PC-9 (cell line): Measurements from ENCODE around the gene ULBP1. TPM values are rescaled to one million over a fixed set of nuclear protein-coding genes. Genes with fewer than 3 reads are reported as not detected.
"Not testable (repeated sequence)": the region's sequence is repeated elsewhere in the genome, so short reads cannot be mapped to it uniquely, and the experiment has no call there.

Experiments used
- BruUV-seq: library from RNA; stranded (reverse); fragments of 400-500 nt; replicated peaks from 2 replicates; lab custom pipeline; 2021; lab: Mats Ljungman, UMichigan
- CTCF ChIA-PET: fragments of 300-600 bp; sonication (Branson Sonifier 250); formaldehyde crosslinking; loops from one replicate; lab custom pipeline; 2022; ENCODE audit warnings: antibody characterized with exemption; lab: Charles Lee
- POLR2A ChIA-PET: fragments of 300-600 bp; sonication (Branson Sonifier 250); formaldehyde crosslinking; loops from one replicate; lab custom pipeline; 2022; ENCODE audit warnings: antibody characterized with exemption; ENCODE audit not compliant: unreplicated experiment; lab: Charles Lee
- DNase-seq, 2 experiments: peaks; one replicate each; pipeline versions ENCODE4 v3.0.0 to v3.0.0-alpha.2; 2015 to 2022; ENCODE audit warnings: mixed read lengths in 1 of 2
- H2AFZ ChIP-seq: fragments of 200-600 bp; sonication (generic); 2 replicates; pipeline ENCODE4 v1.8.1; 2017; ENCODE audit warnings: antibody characterized with exemption
- H3F3A ChIP-seq: fragments of 200-600 bp; sonication (generic); 2 replicates; pipeline ENCODE4 v1.8.1; 2017; ENCODE audit warnings: antibody characterized with exemption, mild to moderate bottlenecking, low read depth; ENCODE audit not compliant: insufficient read depth
- H3K27ac ChIP-seq: fragments of 200-600 bp; sonication (generic); 2 replicates; pipeline ENCODE4 v1.6.1; 2016; ENCODE audit warnings: mixed run types
- H3K27me3 ChIP-seq: fragments of 200-600 bp; sonication (generic); 2 replicates; pipeline ENCODE4 v1.6.1; 2016; ENCODE audit warnings: low read depth, mixed run types; ENCODE audit not compliant: insufficient read depth
- H3K36me3 ChIP-seq: fragments of 200-600 bp; sonication (generic); 2 replicates; pipeline ENCODE4 v1.6.1; 2016; ENCODE audit warnings: low read depth, mixed run types
- H3K4me1 ChIP-seq: fragments of 200-600 bp; sonication (generic); replicated peaks from 2 replicates; pipeline ENCODE4 v1.6.1; 2016; ENCODE audit warnings: mixed run types; ENCODE audit not compliant: insufficient read depth
- H3K4me2 ChIP-seq: fragments of 200-600 bp; sonication (generic); 2 replicates; pipeline ENCODE4 v1.6.1; 2017; ENCODE audit warnings: mixed run types
- H3K4me3 ChIP-seq: fragments of 200-600 bp; sonication (generic); 2 replicates; pipeline ENCODE4 v1.6.1; 2016; ENCODE audit warnings: mixed run types
- H3K79me2 ChIP-seq: fragments of 200-600 bp; sonication (generic); 2 replicates; pipeline ENCODE4 v1.6.1; 2017; ENCODE audit warnings: low read depth, mixed run types
- H3K9me2 ChIP-seq: fragments of 200-600 bp; sonication (generic); 2 replicates; pipeline ENCODE4 v1.8.1; 2017; ENCODE audit warnings: mild to moderate bottlenecking; ENCODE audit not compliant: insufficient read depth
- H3K9me3 ChIP-seq: fragments of 200-600 bp; sonication (generic); 2 replicates; pipeline ENCODE4 v1.8.1; 2016; ENCODE audit warnings: low read depth; ENCODE audit not compliant: insufficient read depth
- H4K20me1 ChIP-seq: fragments of 200-600 bp; sonication (generic); 2 replicates; pipeline ENCODE4 v1.8.1; 2017; ENCODE audit not compliant: insufficient read depth
- CTCF ChIP-seq: fragments of 200-600 bp; sonication (generic); conservative IDR thresholded peaks from 2 replicates; pipeline ENCODE4 v1.6.1; 2017; ENCODE audit warnings: mixed run types, antibody characterized with exemption, mild to moderate bottlenecking, moderate library complexity
- EZH2 ChIP-seq: fragments of 200-600 bp; sonication (generic); IDR thresholded peaks from 2 replicates; pipeline ENCODE4 v1.8.0; 2017; ENCODE audit warnings: antibody characterized with exemption, low read depth
- intact Hi-C: fragments of 100-400 bp; cut with micrococcal nuclease; formaldehyde crosslinking; loops from one replicate; pipeline ENCODE4 v1.10.0; 2022; ENCODE audit not compliant: unreplicated experiment
- total RNA-seq: library from RNA; stranded (reverse); gene quantifications from 2 replicates; pipeline ENCODE4 v1.2.3, GENCODE V29; 2021

The ULBP1 gene
- total RNA-seq, 1 experiment from 2014 or later = 3.3 TPM

GRCh38 chr6:149918151-149918905, 45.4 kb upstream of the ULBP1 start:
- POLR2A ChIA-PET = no interaction called here
- H3K36me3 ChIP-seq = no peaks in the 10 kb centered on the region

GRCh38 chr6:149919126-149919833, 44.5 kb upstream of the ULBP1 start:
- H4K20me1 ChIP-seq, H3K27ac ChIP-seq, H3F3A ChIP-seq, H3K27me3 ChIP-seq, POLR2A ChIA-PET, CTCF ChIA-PET, DNase-seq, H3K9me3 ChIP-seq, H3K4me3 ChIP-seq, H3K4me2 ChIP-seq, H3K79me2 ChIP-seq, H3K4me1 ChIP-seq, BruUV-seq, H3K9me2 ChIP-seq, H3K36me3 ChIP-seq, H2AFZ ChIP-seq, intact Hi-C loops: not testable (repeated sequence)

More at GRCh38 chr6:149918151-149918905, 45.4 kb upstream of the ULBP1 start:
- CTCF ChIA-PET = no interaction called here
- no peaks in the 10 kb centered on the region; the same call in 1 of the 2 replicates for H3K4me1 ChIP-seq
- H2AFZ ChIP-seq = no peak overlapping the region
- intact Hi-C loops = no loop called here
- no peak overlapping the region for H3K4me2 ChIP-seq
- H3K27me3 ChIP-seq = no peaks in the 10 kb centered on the region
- DNase-seq = no peak
- no peaks in the 10 kb centered on the region for H3K9me3 ChIP-seq
- no peaks in the 10 kb centered on the region for H3K9me2 ChIP-seq
- BruUV-seq = no TSS peak
- H3F3A ChIP-seq = no peaks in the 10 kb centered on the region
- no peak overlapping the region for H3K27ac ChIP-seq
- no peak overlapping the region for H3K4me3 ChIP-seq
- no peaks in the 10 kb centered on the region for H3K79me2 ChIP-seq
- no peak for TF ChIP-seq CTCF
- TF ChIP-seq EZH2 = no peak
- H4K20me1 ChIP-seq = no peaks in the 10 kb centered on the region

- no peak for DNase-seq
- Histone ChIP-seq H3K79me2 (no peaks in the 10 kb centered on the region), H3F3A (no peaks in the 10 kb centered on the region), H3K4me3 (no peak overlapping the region), H3K4me2 (no peak overlapping the region), H4K20me1 (no peaks in the 10 kb centered on the region), H3K9me3 (no peaks in the 10 kb centered on the region), H3K36me3 (no peaks in the 10 kb centered on the region), H3K27me3 (no peaks in the 10 kb centered on the region), H3K4me1 (no peaks in the 10 kb centered on the region; the same call in 1 of the 2 replicates), H3K9me2 (no peaks in the 10 kb centered on the region), H3K27ac (no peak overlapping the region), H2AFZ (no peak overlapping the region)
- no peak for TF ChIP-seq EZH2
- no peak for TF ChIP-seq CTCF
- BruUV-seq = no TSS peak
- intact Hi-C loops = loop anchor here (5.0 kb wide), 1 partner anchor 353 kb away; the partner anchor contains the start of gene GINM1
- CTCF ChIA-PET = no interaction called here
- POLR2A ChIA-PET = no interaction called here
These were observed 43.9 kb upstream of the ULBP1 start for GRCh38 chr6:149919834-149920225.
